ENCODE data around the gene PCDHGB5.
"Not testable (repeated sequence)": the region's sequence is repeated elsewhere in the genome, so short reads cannot be mapped to it uniquely, and the experiment has no call there.

The PCDHGB5 gene

DNA sequence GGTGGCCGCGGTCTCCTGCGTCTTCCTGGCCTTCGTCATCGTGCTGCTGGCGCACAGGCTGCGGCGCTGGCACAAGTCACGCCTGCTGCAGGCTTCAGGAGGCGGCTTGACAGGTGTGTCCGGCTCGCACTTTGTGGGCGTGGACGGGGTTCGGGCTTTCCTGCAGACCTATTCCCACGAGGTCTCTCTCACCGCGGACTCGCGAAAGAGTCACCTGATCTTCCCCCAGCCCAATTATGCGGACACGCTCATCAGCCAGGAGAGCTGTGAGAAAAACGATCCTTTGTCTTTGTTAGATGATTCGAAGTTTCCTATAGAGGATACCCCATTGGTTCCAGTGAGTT lies 17.5 kb downstream of the PCDHGB5 start:
- H3K9me3 ChIP-seq (ENCODE audit: control insufficient read depth, low read length), result peaks cover 52% of the 10 kb centered on the region
- not testable (repeated sequence) for H3K27ac ChIP-seq (ENCODE audit: low read depth, low read length, severe bottlenecking)
- 94 to 95% methylated on average over 18 to 23 of the region's 24 CpGs for WGBS, 2 experiments (ENCODE audit: insufficient coverage in 2 of 2)

DNA sequence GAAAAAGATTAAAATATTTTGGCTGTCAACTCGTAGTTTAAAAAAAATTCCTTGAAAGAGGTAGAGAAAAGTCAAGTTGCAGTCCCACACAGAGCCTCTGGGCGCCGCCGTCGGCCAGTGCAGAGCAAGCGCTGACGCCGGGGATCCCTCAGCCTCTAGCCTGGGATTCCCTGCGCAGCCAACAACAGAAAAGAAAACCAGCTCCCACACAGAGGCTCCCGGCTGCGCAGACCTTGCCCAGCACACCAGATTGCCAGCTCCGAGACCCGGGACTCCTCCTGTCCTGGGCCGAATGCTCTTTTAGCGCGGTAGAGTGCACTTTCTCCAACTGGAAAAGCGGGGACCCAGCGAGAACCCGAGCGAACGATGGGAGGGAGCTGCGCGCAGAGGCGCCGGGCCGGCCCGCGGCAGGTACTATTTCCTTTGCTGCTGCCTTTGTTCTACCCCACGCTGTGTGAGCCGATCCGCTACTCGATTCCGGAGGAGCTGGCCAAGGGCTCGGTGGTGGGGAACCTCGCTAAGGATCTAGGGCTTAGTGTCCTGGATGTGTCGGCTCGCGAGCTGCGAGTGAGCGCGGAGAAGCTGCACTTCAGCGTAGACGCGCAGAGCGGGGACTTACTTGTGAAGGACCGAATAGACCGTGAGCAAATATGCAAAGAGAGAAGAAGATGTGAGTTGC lies 19.9 kb downstream of the PCDHGB5 start, which contains the start of gene PCDHGB7:
Gene PCDHGB7 (plus strand): TSS at position 184 of the 679 bp plus-strand sequence. CDS start 183 bp downstream, at position 367.
- WGBS, 2 experiments (ENCODE audit: insufficient coverage in 2 of 2), result 71% methylated on average over 29 to 35 of the region's 47 CpGs
- H3K9me3 ChIP-seq (ENCODE audit: control insufficient read depth, low read length), result peaks cover 72% of the 10 kb centered on the region
- H3K27ac ChIP-seq (ENCODE audit: low read depth, low read length, severe bottlenecking); H3K4me1 ChIP-seq (ENCODE audit: control insufficient read depth, insufficient read depth, low read length, poor library complexity, severe bottlenecking): not testable (repeated sequence)
- H3K36me3 ChIP-seq (ENCODE audit: control insufficient read depth, insufficient read depth, low read length), result peaks cover 76% of the 10 kb centered on the region
- H3K4me3 ChIP-seq (ENCODE audit: extremely low read depth, insufficient read depth, low read length, poor library complexity, severe bottlenecking), result peak within 1 kb of the TSS; percentile 28

More for the DNA sequence above, 17.5 kb downstream of the PCDHGB5 start:
- not testable (repeated sequence) for H3K4me3 ChIP-seq (ENCODE audit: extremely low read depth, insufficient read depth, low read length, poor library complexity, severe bottlenecking); H3K4me1 ChIP-seq (ENCODE audit: control insufficient read depth, insufficient read depth, low read length, poor library complexity, severe bottlenecking)
- H3K36me3 ChIP-seq (ENCODE audit: control insufficient read depth, insufficient read depth, low read length), result peaks cover 55% of the 10 kb centered on the region

DNA sequence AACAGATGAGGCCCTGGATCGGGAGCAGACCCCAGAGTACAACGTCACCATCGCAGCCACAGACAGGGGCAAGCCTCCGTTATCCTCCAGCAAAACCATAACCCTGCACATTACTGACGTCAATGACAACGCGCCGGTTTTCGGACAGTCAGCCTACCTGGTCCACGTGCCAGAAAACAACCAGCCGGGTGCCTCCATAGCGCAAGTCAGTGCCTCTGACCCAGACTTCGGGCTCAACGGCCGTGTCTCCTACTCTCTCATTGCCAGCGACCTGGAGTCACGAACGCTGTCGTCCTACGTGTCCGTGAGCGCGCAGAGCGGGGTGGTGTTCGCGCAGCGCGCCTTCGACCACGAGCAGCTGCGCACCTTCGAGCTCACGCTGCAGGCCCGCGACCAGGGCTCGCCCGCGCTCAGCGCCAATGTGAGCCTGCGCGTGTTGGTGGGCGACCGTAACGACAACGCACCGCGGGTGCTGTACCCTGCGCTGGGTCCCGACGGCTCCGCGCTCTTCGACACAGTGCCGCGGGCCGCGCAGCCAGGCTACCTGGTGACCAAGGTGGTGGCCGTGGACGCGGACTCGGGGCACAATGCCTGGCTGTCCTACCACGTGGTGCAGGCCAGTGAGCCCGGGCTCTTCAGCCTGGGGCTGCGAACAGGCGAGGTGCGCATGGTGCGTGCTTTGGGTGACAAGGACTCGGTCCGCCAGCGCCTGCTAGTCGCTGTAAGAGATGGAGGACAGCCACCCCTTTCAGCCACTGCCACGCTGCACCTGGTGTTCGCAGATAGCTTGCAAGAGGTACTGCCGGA lies 21.5 kb downstream of the PCDHGB5 start:
- no peaks in the 10 kb centered on the region for H3K4me1 ChIP-seq (ENCODE audit: control insufficient read depth, insufficient read depth, low read length, poor library complexity, severe bottlenecking)
- peaks cover 69% of the 10 kb centered on the region for H3K9me3 ChIP-seq (ENCODE audit: control insufficient read depth, low read length)
- no peak overlapping the region for H3K27ac ChIP-seq (ENCODE audit: low read depth, low read length, severe bottlenecking)
- peaks cover 70% of the 10 kb centered on the region for H3K36me3 ChIP-seq (ENCODE audit: control insufficient read depth, insufficient read depth, low read length)
- H3K4me3 ChIP-seq (ENCODE audit: extremely low read depth, insufficient read depth, low read length, poor library complexity, severe bottlenecking), result no peak overlapping the region
- WGBS, 2 experiments (ENCODE audit: insufficient coverage in 2 of 2), result 96 to 97% methylated on average over 74 of the region's 74 CpGs

DNA sequence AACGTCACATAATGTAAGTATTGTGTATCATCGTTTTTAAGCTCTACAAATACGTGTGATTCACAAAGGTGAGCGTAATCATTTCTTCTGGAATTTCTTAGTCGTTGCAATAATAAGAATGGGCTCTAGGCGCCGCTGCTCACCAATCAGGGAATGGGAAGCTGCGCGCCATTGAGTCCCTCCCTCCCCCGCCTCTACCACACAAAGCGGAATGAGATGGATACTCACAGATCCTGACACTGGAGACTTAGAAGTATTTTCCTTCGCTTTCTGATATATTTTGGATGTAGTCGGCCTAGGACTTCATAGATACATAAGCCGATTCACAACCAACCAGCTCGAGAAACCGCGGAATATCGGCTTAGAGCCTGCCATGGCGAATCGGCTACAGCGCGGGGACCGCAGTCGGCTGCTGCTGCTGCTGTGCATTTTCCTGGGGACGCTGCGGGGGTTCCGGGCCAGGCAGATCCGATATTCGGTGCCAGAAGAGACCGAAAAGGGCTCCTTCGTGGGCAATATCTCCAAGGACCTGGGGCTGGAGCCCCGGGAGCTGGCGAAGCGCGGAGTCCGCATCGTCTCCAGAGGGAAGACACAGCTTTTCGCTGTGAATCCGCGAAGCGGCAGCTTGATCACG lies 23.2 kb downstream of the PCDHGB5 start, which contains the start of gene PCDHGA11:
Gene PCDHGA11 (plus strand): TSS at position 197 of the 634 bp plus-strand sequence. CDS start 177 bp downstream, at position 374.
- Histone ChIP-seq H3K9me3 (ENCODE audit: control insufficient read depth, low read length) (peaks cover 72% of the 10 kb centered on the region), H3K27ac (ENCODE audit: low read depth, low read length, severe bottlenecking) (no peak within 1 kb of the TSS), H3K36me3 (ENCODE audit: control insufficient read depth, insufficient read depth, low read length) (peaks cover 75% of the 10 kb centered on the region), H3K4me1 (ENCODE audit: control insufficient read depth, insufficient read depth, low read length, poor library complexity, severe bottlenecking) (no peaks in the 10 kb centered on the region), H3K4me3 (ENCODE audit: extremely low read depth, insufficient read depth, low read length, poor library complexity, severe bottlenecking) (no peak within 1 kb of the TSS)
- 90 to 95% methylated on average over 39 to 41 of the region's 42 CpGs for WGBS, 2 experiments (ENCODE audit: insufficient coverage in 2 of 2)

DNA sequence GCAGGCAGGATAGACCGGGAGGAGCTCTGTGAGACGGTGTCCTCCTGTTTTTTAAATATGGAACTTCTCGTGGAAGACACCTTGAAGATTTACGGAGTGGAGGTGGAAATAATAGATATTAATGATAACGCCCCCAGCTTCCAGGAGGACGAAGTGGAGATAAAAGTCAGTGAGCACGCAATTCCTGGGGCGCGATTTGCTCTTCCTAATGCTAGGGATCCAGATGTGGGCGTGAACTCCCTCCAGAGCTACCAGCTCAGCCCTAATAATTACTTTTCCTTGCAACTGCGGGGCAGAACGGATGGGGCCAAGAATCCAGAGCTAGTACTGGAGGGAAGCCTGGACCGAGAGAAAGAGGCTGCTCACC lies 23.7 kb downstream of the PCDHGB5 start:
- WGBS, 2 experiments (ENCODE audit: insufficient coverage in 2 of 2), result 94 to 98% methylated on average over 10 to 13 of the region's 13 CpGs
- Histone ChIP-seq H3K9me3 (ENCODE audit: control insufficient read depth, low read length) (peaks cover 74% of the 10 kb centered on the region), H3K36me3 (ENCODE audit: control insufficient read depth, insufficient read depth, low read length) (peaks cover 78% of the 10 kb centered on the region), H3K4me1 (ENCODE audit: control insufficient read depth, insufficient read depth, low read length, poor library complexity, severe bottlenecking) (no peaks in the 10 kb centered on the region), H3K27ac (ENCODE audit: low read depth, low read length, severe bottlenecking) (no peak overlapping the region), H3K4me3 (ENCODE audit: extremely low read depth, insufficient read depth, low read length, poor library complexity, severe bottlenecking) (no peak overlapping the region)

- Histone ChIP-seq H3K27ac (ENCODE audit: low read depth, low read length, severe bottlenecking) (no peak overlapping the region), H3K4me3 (ENCODE audit: extremely low read depth, insufficient read depth, low read length, poor library complexity, severe bottlenecking) (no peak overlapping the region), H3K9me3 (ENCODE audit: control insufficient read depth, low read length) (peaks cover 81% of the 10 kb centered on the region), H3K4me1 (ENCODE audit: control insufficient read depth, insufficient read depth, low read length, poor library complexity, severe bottlenecking) (no peaks in the 10 kb centered on the region), H3K36me3 (ENCODE audit: control insufficient read depth, insufficient read depth, low read length) (peaks cover 86% of the 10 kb centered on the region)
- WGBS, 2 experiments (ENCODE audit: insufficient coverage in 2 of 2), result 96 to 98% methylated on average over 37 to 42 of the region's 42 CpGs
Measured at GRCh38 chr5:141422742-141423291, 25.1 kb downstream of the PCDHGB5 start.

DNA sequence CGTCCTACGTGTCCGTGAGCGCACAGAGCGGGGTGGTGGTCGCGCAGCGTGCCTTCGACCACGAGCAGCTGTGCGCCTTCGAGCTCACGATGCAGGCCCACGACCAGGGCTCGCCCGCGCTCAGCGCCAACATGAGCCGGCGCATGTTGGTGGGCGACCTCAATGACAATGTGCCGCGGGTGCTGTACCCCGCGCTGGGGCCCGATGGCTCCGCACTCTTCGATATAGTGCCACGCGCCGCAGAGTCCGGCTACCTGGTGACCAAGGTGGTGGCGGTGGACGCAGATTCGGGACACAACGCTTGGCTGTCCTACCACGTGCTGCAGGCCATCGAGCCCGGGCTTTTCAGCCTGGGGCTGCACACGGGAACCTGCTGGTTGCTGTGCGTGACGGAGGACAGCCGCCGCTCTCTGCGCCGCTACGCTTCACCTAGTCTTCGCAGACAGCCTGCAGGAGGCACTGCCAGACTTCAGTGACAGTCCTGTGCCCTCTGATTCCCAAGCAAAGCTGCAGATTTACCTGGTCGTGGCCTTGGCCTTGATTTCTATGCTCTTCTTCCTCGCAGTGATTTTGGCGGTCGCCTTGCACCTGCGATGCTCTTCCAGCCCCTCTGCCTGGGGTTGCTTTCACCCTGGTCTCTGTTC lies 30.2 kb downstream of the PCDHGB5 start:
- Histone ChIP-seq H3K4me3 (ENCODE audit: extremely low read depth, insufficient read depth, low read length, poor library complexity, severe bottlenecking) (no peak overlapping the region), H3K4me1 (ENCODE audit: control insufficient read depth, insufficient read depth, low read length, poor library complexity, severe bottlenecking) (no peaks in the 10 kb centered on the region), H3K36me3 (ENCODE audit: control insufficient read depth, insufficient read depth, low read length) (peaks cover 71% of the 10 kb centered on the region), H3K9me3 (ENCODE audit: control insufficient read depth, low read length) (peaks cover 69% of the 10 kb centered on the region), H3K27ac (ENCODE audit: low read depth, low read length, severe bottlenecking) (no peak overlapping the region)
- WGBS, 2 experiments (ENCODE audit: insufficient coverage in 2 of 2), result 97 to 98% methylated on average over 52 to 53 of the region's 53 CpGs

- Histone ChIP-seq H3K36me3 (ENCODE audit: control insufficient read depth, insufficient read depth, low read length) (peaks cover 65% of the 10 kb centered on the region), H3K27ac (ENCODE audit: low read depth, low read length, severe bottlenecking) (no peak within 1 kb of the TSS), H3K4me1 (ENCODE audit: control insufficient read depth, insufficient read depth, low read length, poor library complexity, severe bottlenecking) (no peaks in the 10 kb centered on the region), H3K9me3 (ENCODE audit: control insufficient read depth, low read length) (peaks cover 57% of the 10 kb centered on the region), H3K4me3 (ENCODE audit: extremely low read depth, insufficient read depth, low read length, poor library complexity, severe bottlenecking) (no peak within 1 kb of the TSS)
- WGBS, 2 experiments (ENCODE audit: insufficient coverage in 2 of 2), result 95% methylated on average over 30 of the region's 33 CpGs
Measured at GRCh38 chr5:141430332-141431113, 32.8 kb downstream of the PCDHGB5 start, which contains the start of gene PCDHGA12. Gene PCDHGA12 (plus strand): TSS chr5:141430507. CDS start chr5:141430760, 253 bp downstream.

GRCh38 chr5:141431286-141431685 lies 33.5 kb downstream of the PCDHGB5 start:
- Histone ChIP-seq H3K4me3 (ENCODE audit: extremely low read depth, insufficient read depth, low read length, poor library complexity, severe bottlenecking) (no peak overlapping the region), H3K4me1 (ENCODE audit: control insufficient read depth, insufficient read depth, low read length, poor library complexity, severe bottlenecking) (no peaks in the 10 kb centered on the region), H3K36me3 (ENCODE audit: control insufficient read depth, insufficient read depth, low read length) (peaks cover 57% of the 10 kb centered on the region), H3K27ac (ENCODE audit: low read depth, low read length, severe bottlenecking) (no peak overlapping the region), H3K9me3 (ENCODE audit: control insufficient read depth, low read length) (peaks cover 52% of the 10 kb centered on the region)
- WGBS, 2 experiments (ENCODE audit: insufficient coverage in 2 of 2), result 97 to 99% methylated on average over 35 to 37 of the region's 37 CpGs
